SU-DHL-6 (cell line): Measurements from ENCODE around the gene PHACTR1.

Experiments used
- H2AFZ ChIP-seq: fragments of 200-600 bp; sonication (generic); 2 replicates; pipeline ENCODE4 v1.6.1; 2014; ENCODE audit warnings: low read depth, mild to moderate bottlenecking, moderate library complexity, mixed read lengths, antibody characterized with exemption, low read length; ENCODE audit not compliant: severe bottlenecking
- H3F3A ChIP-seq: fragments of 200-600 bp; shearing (Covaris generic); 2 replicates; pipeline ENCODE4 v1.6.0; 2016; ENCODE audit warnings: antibody characterized with exemption, mild to moderate bottlenecking; ENCODE audit not compliant: insufficient read depth
- H3K27ac ChIP-seq: fragments of 200-600 bp; sonication (generic); 2 replicates; pipeline ENCODE4 v1.5.1; 2016; ENCODE audit warnings: low read depth, mild to moderate bottlenecking, low read length, moderate library complexity, mixed read lengths
- H3K27me3 ChIP-seq: fragments of 200-600 bp; sonication (generic), shearing (Covaris generic); 2 replicates; pipeline ENCODE4 v1.6.0; 2014; ENCODE audit warnings: mild to moderate bottlenecking, low read length
- H3K36me3 ChIP-seq: fragments of 200-600 bp; sonication (generic); 2 replicates; pipeline ENCODE4 v1.6.1; 2014; ENCODE audit warnings: mild to moderate bottlenecking, low read length, mixed read lengths
- H3K4me2 ChIP-seq: fragments of 300-600, 200-600 bp; shearing (Covaris generic), sonication (generic); 2 replicates; pipeline ENCODE4 v1.6.0; 2014; ENCODE audit warnings: low read length, low read depth, mild to moderate bottlenecking; ENCODE audit not compliant: poor library complexity, severe bottlenecking
- H3K4me3 ChIP-seq: fragments of 200-600 bp; sonication (generic); 2 replicates; pipeline ENCODE4 v1.5.1; 2014; ENCODE audit warnings: antibody characterized with exemption, low read length, mild to moderate bottlenecking, mixed read lengths; ENCODE audit not compliant: insufficient read depth, poor library complexity, severe bottlenecking
- H3K79me2 ChIP-seq: fragments of 200-600 bp; sonication (generic); 2 replicates; pipeline ENCODE4 v1.6.1; 2014; ENCODE audit warnings: mild to moderate bottlenecking, low read length, moderate library complexity; ENCODE audit not compliant: insufficient read depth
- H3K9ac ChIP-seq: fragments of 200-600 bp; sonication (generic); 2 replicates; pipeline ENCODE4 v1.7.0; 2014; ENCODE audit warnings: mild to moderate bottlenecking, low read length
- H3K9me2 ChIP-seq: fragments of 200-600 bp; sonication (generic); replicated peaks from 2 replicates; pipeline ENCODE4 v1.6.1; 2014; ENCODE audit warnings: low read length; ENCODE audit not compliant: insufficient read depth
- H3K9me3 ChIP-seq: fragments of 200-600 bp; sonication (generic); 2 replicates; pipeline ENCODE4 v1.6.1; 2014; ENCODE audit warnings: low read length, mixed read lengths; ENCODE audit not compliant: insufficient read depth
- H4K20me1 ChIP-seq: fragments of 200-600 bp; sonication (generic); 2 replicates; pipeline ENCODE4 v1.6.1; 2014; ENCODE audit warnings: low read depth, mild to moderate bottlenecking, antibody characterized with exemption, low read length, moderate library complexity, mixed read lengths
- CTCF ChIP-seq: fragments of 200-600 bp; sonication (generic); IDR thresholded peaks from one replicate; pipeline ENCODE4 v1.5.1; 2017; ENCODE audit warnings: antibody characterized with exemption, mild to moderate bottlenecking, low read length, moderate library complexity; ENCODE audit not compliant: insufficient read depth, poor library complexity, severe bottlenecking
- EZH2phosphoT487 ChIP-seq: fragments of 200-600 bp; sonication (generic), shearing (Covaris generic); conservative IDR thresholded peaks from 2 replicates; pipeline ENCODE4 v1.6.1; 2018; ENCODE audit warnings: mild to moderate bottlenecking, antibody characterized with exemption, low read length, moderate library complexity, mixed read lengths

PHACTR1 gene

DNA sequence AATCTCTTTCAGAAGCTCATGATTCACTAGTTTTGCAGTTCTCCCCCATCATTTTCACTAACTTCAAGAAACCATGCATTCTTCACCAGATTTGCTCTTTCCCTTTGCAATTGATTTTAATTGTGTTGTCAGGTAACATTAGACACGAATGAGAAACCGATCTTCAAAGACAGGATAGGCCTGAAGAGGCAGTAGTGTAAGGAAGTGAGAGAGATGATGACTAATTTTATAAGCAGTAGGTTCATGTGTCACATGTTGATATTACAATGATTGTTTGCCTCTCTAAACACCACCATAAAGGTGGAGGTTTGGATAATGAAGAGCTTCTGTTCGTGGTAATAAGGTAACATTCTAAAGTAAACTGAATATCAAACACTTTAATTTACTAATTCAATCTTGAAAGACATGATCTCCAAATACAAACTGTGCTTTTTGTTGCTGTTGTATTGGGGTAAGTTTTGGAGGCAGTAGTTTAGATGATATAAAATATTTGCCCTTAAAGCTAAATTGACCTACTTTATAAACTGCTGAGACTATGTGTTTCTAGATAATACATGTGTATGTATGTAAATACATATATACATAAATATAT is 207.2 kb downstream of the PHACTR1 start:
- no peak overlapping the region for H3K4me3 ChIP-seq
- no peaks in the 10 kb centered on the region for H3K9me3 ChIP-seq
- no peaks in the 10 kb centered on the region for H3K27me3 ChIP-seq
- no peak overlapping the region for H2AFZ ChIP-seq
- no peaks in the 10 kb centered on the region for H3K79me2 ChIP-seq
- TF ChIP-seq EZH2phosphoT487 (no peak), CTCF (no peak)
- no peaks in the 10 kb centered on the region for H3F3A ChIP-seq
- H3K36me3 ChIP-seq = no peaks in the 10 kb centered on the region
- no peak overlapping the region for H3K9ac ChIP-seq
- no peaks in the 10 kb centered on the region for H3K9me2 ChIP-seq
- no peaks in the 10 kb centered on the region for H4K20me1 ChIP-seq
- no peak overlapping the region for H3K27ac ChIP-seq
- H3K4me2 ChIP-seq = no peak overlapping the region

- TF ChIP-seq EZH2phosphoT487 (no peak), CTCF (no peak)
- Histone ChIP-seq H3F3A (no peaks in the 10 kb centered on the region), H3K27ac (no peak overlapping the region), H3K36me3 (no peaks in the 10 kb centered on the region), H3K79me2 (no peaks in the 10 kb centered on the region), H2AFZ (no peak overlapping the region), H3K9me3 (no peaks in the 10 kb centered on the region), H4K20me1 (no peaks in the 10 kb centered on the region), H3K4me2 (no peak overlapping the region), H3K4me3 (no peak overlapping the region), H3K9ac (no peak overlapping the region), H3K9me2 (no peaks in the 10 kb centered on the region), H3K27me3 (no peaks in the 10 kb centered on the region)
Observed at GRCh38 chr6:12924911-12925310, 208.3 kb downstream of the PHACTR1 start.

DNA sequence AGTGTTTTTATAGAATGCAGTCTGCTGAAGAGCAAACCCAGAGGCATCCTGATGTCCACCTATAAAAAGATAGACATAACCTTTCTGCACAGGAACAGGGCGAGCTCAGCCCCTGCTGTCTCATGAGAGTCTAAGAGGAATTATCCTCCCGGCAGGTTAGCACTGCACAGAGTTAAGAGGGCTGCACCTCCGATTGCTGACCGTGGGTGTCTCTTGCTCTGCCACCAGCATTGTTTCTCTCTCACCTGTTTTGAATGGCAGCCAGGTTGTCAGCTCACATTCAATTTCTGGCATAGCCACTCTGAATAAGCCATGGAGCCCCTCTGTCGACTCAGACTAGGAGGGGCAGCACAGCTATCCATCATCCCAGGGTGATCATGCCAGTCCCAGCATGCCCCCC is 211.2 kb downstream of the PHACTR1 start:
- H3K79me2 ChIP-seq = no peaks in the 10 kb centered on the region
- H3K36me3 ChIP-seq = no peaks in the 10 kb centered on the region
- no peaks in the 10 kb centered on the region for H3K9me3 ChIP-seq
- no peaks in the 10 kb centered on the region for H3F3A ChIP-seq
- H3K27ac ChIP-seq = no peak overlapping the region
- no peak overlapping the region for H3K9ac ChIP-seq
- H2AFZ ChIP-seq = no peak overlapping the region
- TF ChIP-seq CTCF (no peak), EZH2phosphoT487 (no peak)
- no peaks in the 10 kb centered on the region for H3K27me3 ChIP-seq
- no peaks in the 10 kb centered on the region for H3K9me2 ChIP-seq
- H3K4me2 ChIP-seq = no peak overlapping the region
- no peaks in the 10 kb centered on the region for H4K20me1 ChIP-seq
- H3K4me3 ChIP-seq = no peak overlapping the region

GRCh38 chr6:12929678-12930077 is 213.1 kb downstream of the PHACTR1 start:
- Histone ChIP-seq H3K4me3 (no peak overlapping the region), H3K4me2 (no peak overlapping the region), H3K27me3 (0 out of 2 replicates have a peak, but pooled peaks cover 4% of the 10 kb centered on the region)

More at GRCh38 chr6:12929678-12930077, 213.1 kb downstream of the PHACTR1 start:
- Histone ChIP-seq H3K36me3 (no peaks in the 10 kb centered on the region), H3K79me2 (no peaks in the 10 kb centered on the region), H4K20me1 (no peaks in the 10 kb centered on the region), H3K9me3 (no peaks in the 10 kb centered on the region), H2AFZ (no peak overlapping the region), H3K9ac (no peak overlapping the region), H3K27ac (no peak overlapping the region), H3F3A (no peaks in the 10 kb centered on the region), H3K9me2 (no peaks in the 10 kb centered on the region)
- TF ChIP-seq CTCF (no peak), EZH2phosphoT487 (no peak)
